Measurements from ENCODE around the gene MAPKAP1. TPM values are rescaled to one million over a fixed set of nuclear protein-coding genes. Genes with fewer than 3 reads are reported as not detected.

MAPKAP1 gene
- total RNA-seq, 2 donors from 2014 or later, result 62.1 to 78.9 TPM

- no peaks in the 10 kb centered on the region for H3K9me3 ChIP-seq
- no peak for DNase-seq (ENCODE audit: low spot score)
- no peak overlapping the region for H3K4me3 ChIP-seq
- peak overlapping the region; percentile 66 to 79 for H3K27ac ChIP-seq
- H3K4me1 ChIP-seq, result peaks cover 0 to 31% of the 10 kb centered on the region in 2 donors
- no peaks in the 10 kb centered on the region for H3K27me3 ChIP-seq
- H3K36me3 ChIP-seq, result no peaks in the 10 kb centered on the region
- TF ChIP-seq CTCF (IDR thresholded peaks at IDR 0.05), result no peak
Measured at GRCh38 chr9:125485471-125486151, 221.4 kb downstream of the MAPKAP1 start.

- no peak overlapping the region for H3K4me3 ChIP-seq
- no peak for TF ChIP-seq CTCF (IDR thresholded peaks at IDR 0.05)
- H3K27me3 ChIP-seq, result no peaks in the 10 kb centered on the region
- no peaks in the 10 kb centered on the region for H3K9me3 ChIP-seq
- DNase-seq (ENCODE audit: low spot score), result no peak
- no peaks in the 10 kb centered on the region for H3K36me3 ChIP-seq
- peaks cover 0 to 31% of the 10 kb centered on the region in 2 donors for H3K4me1 ChIP-seq
- peak overlapping the region; percentile 66 to 79 for H3K27ac ChIP-seq
Measured at GRCh38 chr9:125484350-125485282, 222.4 kb downstream of the MAPKAP1 start.

- no peaks in the 10 kb centered on the region for H3K9me3 ChIP-seq
- H3K4me1 ChIP-seq, result peaks cover 0 to 31% of the 10 kb centered on the region in 2 donors
- no peaks in the 10 kb centered on the region for H3K36me3 ChIP-seq
- TF ChIP-seq CTCF (IDR thresholded peaks at IDR 0.05), result no peak
- H3K27ac ChIP-seq, result no peak overlapping the region
- DNase-seq (ENCODE audit: low spot score), result no peak
- H3K4me3 ChIP-seq, result no peak overlapping the region
- H3K27me3 ChIP-seq, result no peaks in the 10 kb centered on the region
Measured at GRCh38 chr9:125483697-125484096, 223.3 kb downstream of the MAPKAP1 start.

- H3K36me3 ChIP-seq, result no peaks in the 10 kb centered on the region
- no peak overlapping the region for H3K27ac ChIP-seq
- no peak for DNase-seq (ENCODE audit: low spot score)
- TF ChIP-seq CTCF (IDR thresholded peaks at IDR 0.05), result no peak
- no peaks in the 10 kb centered on the region for H3K9me3 ChIP-seq
- H3K27me3 ChIP-seq, result no peaks in the 10 kb centered on the region
- H3K4me3 ChIP-seq, result no peak overlapping the region
- peaks cover 0 to 9% of the 10 kb centered on the region in 2 donors for H3K4me1 ChIP-seq
Measured at GRCh38 chr9:125479846-125480615, 227.0 kb downstream of the MAPKAP1 start.

- no peaks in the 10 kb centered on the region for H3K36me3 ChIP-seq
- no peak overlapping the region for H3K27ac ChIP-seq
- no peak for TF ChIP-seq CTCF (IDR thresholded peaks at IDR 0.05)
- H3K27me3 ChIP-seq, result no peaks in the 10 kb centered on the region
- H3K4me1 ChIP-seq, result peaks cover 0 to 25% of the 10 kb centered on the region in 2 donors
- no peaks in the 10 kb centered on the region for H3K9me3 ChIP-seq
- DNase-seq (ENCODE audit: low spot score), result no peak
- H3K4me3 ChIP-seq, result no peak overlapping the region
Measured at GRCh38 chr9:125477089-125477544, 229.9 kb downstream of the MAPKAP1 start.

All from right atrium auricular region (tissue), 2 donors.